Stimulated activated CD8-positive, alpha-beta memory T cell treated with anti-CD3 and anti-CD28 coated beads, Interleukin-2, amount 100 ng/mL, for 1 hour (primary cell): ENCODE measurements around the gene CLDN6.
A peak's percentile ranks its signal among the peaks of the same experiment; 100 is the strongest.

Experiments used
- DNase-seq, 2 donors: peaks; one replicate each; pipeline ENCODE4 v3.0.0-alpha.2; 2020; ENCODE audit warnings: low read depth in 2 of 2

Gene CLDN6

DNA sequence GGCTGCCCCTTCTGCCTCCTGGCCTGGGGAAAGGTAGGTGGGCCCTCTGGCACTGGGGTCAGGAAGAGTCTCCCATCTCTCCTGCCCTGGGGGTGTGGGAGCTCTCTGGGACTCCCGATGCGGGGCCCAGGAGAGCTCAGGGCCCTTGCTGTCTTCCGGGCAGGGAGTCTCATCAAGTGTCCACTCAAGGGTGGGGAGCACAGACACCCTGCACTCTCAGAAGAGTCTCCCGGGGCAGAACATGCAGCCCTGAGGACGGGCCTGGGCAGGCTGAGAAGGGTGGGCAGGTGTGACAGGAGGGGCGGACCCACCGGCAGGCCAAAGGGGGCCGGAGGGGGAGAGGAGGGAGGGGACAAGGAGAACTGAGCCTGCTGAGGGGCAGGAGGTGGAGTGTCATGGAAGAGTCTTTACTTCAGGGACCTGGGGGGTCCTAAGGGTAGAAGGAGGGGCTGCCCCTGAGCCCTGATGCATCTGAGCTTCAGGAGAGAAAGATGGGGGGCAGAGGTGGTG lies 29.3 kb downstream of the CLDN6 start:
- DNase-seq, result no peak

DNA sequence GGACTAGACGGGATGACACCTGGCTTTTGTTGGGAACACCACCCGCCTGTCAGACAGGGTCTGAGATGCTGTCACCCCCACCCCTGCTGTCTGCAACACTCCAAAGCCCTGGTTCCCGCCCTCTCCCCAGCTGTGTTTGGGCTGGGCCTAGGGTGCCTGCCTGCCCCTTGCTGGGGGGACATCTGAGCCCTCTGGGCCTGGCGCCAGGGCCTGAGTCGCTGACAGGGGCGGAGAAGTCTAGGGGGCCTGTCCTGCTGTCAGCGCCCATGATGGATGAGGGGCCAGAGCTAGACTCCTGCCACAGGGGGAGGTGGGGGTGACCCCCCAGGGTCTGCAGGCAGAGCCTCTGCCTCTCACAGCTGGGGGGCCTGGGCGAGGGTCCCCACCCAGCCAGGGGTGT lies 30.1 kb downstream of the CLDN6 start:
- DNase-seq, result no peak

DNA sequence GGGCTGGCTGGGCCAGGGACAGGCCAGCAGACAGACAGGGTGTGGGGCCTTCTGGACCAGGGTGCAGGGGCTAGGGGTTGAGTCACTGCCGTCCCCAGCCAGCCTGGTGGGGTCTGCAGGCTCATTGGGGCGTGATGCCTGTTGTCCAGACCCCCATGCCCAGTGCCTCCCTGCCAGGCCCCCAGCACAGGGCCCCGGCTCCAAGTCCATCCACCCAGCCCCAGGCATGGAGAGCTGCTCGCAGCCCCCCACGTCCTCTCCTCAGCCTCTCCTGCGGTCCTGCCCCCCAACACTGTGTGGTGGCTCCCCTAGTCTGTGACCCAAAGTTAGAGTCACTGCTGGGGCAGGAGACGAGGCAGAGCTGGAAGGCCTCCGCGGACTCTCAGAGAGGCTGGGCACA lies 30.7 kb downstream of the CLDN6 start:
- DNase-seq, result no peak

DNA sequence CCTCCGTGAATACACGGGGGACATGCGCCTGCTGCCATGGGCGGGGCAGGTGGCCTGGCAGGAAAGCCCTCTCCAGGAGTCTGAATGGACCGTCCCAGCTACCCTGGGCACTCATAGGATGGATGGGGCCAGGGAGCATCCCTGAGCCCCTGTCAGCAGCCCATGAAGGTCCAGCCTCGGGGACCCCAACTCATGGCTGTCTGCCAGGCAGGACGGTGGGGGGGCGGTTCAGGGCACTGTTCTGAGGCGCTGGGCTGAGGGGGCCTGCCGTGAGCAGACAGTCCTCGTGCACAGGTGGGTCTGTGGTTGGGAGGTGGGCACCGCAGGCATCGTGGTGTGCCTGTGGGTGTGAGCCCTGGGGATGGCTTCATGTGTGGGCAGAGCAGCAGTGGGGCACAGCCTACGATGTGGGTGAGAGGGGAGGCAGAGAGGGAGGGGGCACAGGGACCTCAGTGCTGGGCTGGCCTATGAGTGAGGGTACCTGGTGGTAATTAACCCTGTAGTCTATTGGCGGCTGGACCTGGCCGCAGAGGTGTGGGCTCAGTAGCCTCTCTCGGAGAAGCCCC lies 31.3 kb downstream of the CLDN6 start:
- no peak for DNase-seq

DNA sequence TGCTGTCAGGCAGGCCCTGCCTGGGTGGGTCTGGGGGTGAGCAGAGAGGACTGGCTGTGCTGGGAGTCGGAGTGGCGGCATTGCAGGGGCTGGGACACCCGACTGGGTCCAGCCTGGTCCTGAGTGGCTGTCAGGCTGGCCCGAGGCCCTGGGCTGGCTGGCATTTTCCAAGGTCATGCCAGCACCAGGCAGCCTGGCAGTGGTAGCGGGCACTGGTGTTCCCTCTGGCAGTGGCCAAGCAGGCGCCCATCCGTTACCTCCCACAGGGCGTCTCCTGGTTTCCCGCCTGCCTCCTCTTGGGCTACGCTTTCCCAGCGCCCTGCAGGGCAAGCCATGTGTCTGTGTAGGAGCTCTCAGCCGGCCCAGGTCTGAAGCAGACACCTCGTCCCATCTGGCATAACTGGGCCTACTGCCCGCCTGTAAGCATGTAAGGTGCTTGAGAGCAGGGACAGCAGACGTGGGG lies 32.1 kb downstream of the CLDN6 start:
- DNase-seq, result no peak

DNA sequence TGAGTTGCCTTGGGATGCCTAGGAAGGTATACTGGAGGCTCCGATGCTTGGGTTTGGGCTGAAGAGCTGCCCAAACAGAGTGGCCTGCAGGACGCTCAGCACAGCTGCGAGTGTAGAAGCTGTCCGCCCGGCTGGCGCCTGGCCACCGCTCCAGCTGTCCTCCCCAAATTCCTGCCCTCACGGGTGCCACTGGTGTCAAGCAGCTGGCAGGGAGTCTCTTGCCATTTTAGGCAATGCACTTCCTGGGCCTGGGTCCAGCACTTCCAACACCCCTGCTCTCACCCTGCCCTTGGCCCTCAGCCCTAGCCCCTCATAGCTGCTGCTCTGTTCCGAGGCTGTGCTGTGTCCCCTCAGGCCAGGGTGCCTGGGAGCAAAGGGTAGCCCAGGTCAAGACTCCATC lies 32.5 kb downstream of the CLDN6 start:
- no peak for DNase-seq

DNA sequence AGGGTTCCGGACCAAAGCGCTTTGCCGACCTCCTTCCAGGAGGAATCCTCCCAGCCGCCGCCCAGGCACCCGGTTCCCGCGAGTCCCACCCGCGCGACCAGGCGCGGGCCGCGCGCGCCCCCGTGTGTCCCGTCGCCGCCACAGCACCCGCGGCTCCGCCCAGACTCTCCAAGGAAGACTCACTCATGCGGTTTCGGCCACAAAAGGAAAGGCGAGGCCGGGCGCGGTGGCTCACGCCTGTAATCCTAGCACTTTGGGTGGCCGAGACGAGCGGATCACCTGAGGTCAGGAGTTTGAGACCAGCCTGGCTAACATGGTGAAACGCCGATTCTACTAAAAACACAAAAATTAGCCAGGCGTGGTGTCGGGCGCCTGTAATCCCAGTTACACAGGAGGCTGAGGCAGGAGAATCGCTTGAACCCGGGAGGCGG lies 34.3 kb downstream of the CLDN6 start:
- peak; percentile 31 to 39 for DNase-seq

DNA sequence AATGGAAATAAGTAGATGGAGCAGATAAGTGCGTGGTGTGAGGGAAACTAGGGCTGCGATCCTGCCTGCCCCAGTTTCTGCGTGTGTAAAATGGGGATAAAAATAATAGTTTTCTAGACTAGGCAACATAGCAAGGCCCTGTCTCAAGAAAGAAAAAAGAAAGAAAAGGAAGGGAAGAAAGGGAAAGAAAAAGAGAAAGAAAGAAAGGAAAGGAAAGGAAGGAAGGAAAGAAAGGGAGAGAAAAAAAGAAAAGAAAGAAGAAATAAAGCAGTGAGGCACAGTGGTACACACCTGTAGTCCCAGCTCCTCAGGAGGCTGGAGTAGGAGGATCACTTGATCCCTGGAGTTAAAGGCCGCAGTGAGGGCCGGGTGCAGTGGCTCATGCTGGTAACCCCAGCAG lies 35.6 kb downstream of the CLDN6 start:
- no peak for DNase-seq

DNA sequence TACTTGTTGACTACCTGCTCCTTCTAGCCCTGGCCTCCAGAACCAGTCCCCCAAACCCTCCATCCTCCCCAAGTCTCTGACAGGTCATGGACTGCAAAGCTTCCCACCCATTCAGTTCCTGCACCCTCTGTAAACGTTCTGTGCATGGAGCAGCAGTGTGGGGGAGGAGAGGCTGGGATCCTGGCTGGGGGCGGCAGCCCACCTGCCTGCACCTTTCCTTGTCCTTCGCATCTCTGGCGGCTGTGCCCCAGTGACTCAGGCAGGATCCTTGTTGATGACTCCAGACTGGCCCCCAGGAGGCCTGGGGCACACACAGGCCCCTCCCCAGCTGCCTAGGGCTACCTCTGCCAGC lies 36.1 kb downstream of the CLDN6 start:
- no peak for DNase-seq

DNA sequence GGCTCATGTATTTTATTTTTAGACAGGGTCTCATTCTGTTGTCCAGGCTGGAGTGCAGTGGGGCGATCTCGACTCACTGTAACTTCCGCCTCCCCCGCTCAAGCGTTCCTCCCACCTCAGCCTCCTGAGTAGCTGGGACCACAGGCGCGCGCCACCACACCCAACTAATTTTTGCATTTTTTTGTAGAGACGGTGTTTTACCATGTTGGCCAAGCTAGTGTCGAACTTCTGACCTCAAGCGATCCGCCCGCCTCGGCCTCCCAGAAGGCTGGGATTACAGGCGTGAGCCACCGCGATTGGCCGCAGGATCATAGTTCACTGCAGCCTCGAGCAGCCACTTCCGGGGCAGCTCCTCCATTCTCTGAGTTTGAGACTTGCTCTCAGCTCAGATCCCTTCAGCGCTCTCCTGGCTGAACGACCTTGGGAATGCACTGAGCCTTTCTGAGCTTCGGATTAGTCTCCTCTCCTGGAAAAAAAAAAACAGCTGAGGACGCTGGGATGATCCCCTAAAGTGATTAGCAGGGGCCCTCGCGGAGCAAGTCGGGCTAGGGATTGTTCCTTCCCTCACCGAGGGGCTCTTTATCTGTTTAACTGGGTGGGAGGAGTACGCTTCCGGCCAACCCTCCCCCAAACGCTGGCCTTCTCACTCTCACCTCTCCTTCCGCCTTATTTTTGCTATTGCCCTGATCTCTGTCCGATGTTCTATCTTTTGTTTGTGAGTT lies 36.6 kb downstream of the CLDN6 start:
- DNase-seq, result no peak

DNA sequence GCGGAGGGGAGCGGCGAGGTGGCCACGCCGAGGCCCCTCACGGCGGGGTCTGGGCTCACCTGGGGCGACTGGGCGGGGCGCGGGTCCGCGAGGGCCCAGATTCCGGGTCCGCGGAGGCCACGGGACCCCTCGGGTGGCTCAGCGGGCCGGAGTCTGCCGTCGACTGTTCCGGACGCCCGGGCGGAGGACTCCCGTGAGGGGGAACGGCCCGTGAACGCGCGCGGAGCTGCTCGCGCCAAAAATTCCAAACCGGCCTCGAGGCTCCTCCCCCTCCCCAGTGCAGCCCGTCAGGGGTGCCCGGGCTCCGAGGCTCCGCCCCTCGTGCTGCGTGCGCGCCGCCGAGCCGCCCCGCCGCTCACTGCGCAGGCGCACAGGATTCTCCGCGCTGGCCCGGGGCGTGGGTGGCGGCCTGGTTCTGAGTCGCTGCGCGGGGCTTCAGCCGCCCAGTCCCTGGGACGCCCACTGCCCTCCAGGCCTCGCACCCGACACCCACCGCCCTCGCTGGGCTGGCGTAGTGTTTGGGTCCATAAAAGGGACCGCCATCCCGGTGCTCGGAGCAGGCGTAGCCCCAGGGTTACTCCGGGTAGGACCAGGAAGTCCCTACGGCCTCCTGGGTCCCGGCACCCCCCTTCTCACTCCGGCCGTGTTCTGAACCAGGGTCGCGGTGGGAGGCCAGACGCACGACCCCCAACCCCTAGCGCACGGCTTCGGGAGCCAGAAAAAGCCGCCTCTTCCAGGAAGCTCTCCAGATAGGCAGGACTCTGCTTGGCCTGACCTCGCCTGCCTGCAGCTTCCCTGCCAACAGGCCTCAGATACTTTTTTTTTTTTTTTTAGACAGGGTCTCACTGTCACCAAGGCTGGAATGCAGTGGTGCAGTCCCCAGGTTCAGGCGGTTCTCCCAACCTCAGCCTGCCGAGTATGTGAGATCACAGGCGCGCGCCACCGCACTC lies 37.5 kb downstream of the CLDN6 start, which contains the start of gene PKMYT1:
TSS of gene PKMYT1 (minus strand) at position 220 of the 950 bp plus-strand sequence. CDS start 789 bp downstream, outside the sequence.
- DNase-seq, result peak; percentile 89 to 93

DNA sequence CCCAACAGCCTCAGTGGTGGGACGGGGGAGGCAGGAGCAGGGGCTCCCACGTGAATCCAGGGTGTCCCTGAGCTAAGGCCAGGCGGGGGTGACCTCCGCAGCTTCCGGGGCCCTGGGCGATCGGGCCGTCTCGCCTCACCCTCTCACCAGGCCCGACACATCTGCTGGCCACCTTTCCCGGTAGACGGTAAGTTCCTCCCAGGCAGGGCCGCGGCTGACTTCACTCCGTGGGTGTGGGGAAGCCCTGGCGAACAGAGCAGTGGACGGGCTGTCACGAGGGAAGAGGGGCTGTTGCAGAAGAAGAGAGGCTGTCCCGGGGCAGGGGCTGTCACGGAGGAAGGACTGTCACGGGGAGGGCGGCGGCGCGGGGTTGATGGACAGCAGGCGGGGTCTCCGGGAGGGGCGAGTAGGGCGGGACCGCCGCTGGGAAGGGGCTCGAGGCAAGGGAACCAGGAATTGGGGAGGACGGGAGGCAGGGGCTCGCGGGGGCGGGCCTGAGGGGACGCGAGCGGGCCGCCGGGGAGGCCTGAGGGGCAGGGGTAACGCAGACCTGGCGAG lies 38.2 kb downstream of the CLDN6 start:
- no peak for DNase-seq

DNA sequence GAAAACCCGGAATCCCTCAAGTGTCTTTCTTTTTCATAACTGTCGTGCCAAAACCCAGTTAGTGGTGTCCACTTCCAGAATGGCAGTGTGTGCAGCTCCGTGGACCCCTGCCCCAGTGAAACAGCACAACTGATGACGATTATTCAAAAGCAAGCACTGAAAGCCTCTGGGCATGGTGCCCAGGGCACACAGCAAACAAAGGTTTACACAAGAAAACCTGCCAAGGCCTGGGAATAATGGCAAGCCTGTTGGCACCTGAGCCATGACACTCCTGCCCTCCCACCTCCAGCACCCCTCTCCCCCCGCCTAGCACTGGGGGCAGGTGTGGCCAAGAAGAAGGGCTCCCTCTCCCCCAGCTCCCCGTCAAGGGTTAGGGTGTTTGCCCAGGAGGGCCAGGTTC lies 40.5 kb downstream of the CLDN6 start:
- DNase-seq, result no peak

DNA sequence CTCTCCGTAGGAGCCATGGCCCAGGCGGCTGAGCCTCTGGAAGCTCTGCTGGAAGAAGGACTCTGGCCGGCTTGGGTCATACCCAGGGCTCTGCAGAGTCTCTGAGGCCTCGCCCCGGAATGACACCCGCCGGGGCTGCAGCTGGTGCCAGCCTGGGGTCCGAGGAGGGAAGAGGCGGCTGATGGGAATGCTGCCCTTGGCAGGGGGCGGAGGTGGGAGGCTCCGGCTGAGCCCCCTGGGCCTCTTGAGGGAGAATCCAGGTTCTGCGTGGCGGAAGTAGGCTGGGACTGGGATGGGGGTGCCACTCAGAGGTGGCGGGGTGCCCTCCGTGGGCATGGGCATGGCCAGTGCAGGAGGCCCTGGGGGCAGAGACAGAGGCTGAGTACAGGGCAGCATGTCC lies 41.3 kb downstream of the CLDN6 start:
- no peak for DNase-seq

DNA sequence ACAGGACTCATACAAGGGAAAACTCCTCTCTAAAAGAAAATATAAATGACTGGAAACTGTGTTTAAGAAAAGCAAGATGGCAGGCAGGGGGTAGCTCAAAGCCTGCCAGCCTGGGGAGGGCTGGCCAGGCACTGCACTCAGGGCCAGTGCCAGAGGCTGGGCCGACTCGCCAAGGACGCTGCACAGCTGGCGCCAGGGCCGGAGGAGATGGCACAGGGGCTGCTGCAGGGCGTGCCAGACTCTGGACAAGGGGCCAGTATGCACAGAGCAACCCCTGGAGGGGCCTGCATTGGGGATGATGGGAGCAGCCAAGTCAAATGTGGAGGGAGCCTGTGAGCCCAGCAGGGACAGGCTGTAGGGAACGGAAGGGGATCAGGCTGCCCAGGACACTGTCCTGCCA lies 41.8 kb downstream of the CLDN6 start:
- no peak for DNase-seq

DNA sequence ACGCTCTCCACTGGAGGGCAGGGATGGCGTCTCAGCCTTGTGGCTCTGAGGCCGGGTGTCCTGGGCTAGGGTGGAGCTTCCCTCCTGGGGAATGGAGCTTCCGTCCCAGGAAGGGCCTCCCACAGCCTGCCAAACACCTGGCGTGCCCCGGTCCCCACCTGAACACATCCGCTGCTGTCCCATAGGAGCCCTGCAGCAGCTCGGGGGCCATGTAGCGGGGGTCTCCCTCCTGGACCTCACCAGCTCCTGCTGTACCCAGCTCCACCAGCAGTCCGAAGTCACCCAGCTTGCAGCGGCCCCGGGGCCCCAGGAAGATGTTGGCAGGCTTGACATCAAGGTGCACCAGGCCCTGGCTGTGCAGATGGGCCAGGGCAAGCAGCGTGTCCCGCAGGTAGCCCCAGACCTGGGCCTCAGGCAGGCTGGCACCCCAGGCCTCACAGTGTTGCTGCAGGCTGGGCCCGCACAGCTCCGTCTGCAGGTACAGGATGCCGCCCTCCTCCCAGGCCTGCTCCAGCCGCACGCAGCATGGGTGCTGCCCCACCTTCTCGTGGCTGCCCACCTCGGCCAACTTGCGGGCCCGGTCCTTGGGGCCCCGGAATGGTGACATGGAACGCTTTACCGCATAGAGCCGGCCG lies 42.7 kb downstream of the CLDN6 start:
- DNase-seq, result no peak

DNA sequence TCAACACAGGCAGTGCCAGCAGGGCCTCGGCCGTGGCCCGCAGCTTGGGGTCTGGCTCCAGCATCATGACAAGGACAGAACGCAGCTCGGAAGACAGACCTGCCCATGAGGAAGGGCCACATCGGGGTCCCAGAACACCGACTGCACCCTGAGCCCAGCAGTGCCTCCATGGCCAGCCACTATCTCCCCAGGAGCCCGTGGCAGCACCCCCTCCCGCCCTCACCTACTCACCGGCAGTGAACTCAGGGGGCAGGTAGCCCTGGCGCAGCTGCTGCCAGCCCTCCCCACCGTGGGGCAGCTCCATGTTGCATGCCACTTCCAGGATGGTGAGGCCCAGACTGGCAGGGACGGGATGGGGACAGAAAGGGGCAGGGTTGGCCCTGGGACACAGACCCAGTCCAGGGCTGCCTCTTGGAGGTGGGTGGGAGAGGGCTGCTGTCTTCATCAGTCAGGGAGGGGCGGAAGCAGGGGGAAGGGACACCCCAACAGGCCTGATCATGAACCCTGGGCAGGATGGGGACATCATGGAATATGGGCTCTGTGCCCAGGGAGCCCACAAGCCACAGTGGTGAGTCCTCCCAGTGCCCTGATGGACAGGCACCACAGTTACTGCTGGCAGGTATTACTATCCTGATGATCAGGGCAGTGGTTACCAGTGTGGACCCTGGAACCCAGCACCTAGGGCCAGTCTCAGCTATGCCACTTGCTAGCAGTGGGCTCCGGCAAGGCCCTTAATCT lies 43.5 kb downstream of the CLDN6 start:
- no peak for DNase-seq

DNA sequence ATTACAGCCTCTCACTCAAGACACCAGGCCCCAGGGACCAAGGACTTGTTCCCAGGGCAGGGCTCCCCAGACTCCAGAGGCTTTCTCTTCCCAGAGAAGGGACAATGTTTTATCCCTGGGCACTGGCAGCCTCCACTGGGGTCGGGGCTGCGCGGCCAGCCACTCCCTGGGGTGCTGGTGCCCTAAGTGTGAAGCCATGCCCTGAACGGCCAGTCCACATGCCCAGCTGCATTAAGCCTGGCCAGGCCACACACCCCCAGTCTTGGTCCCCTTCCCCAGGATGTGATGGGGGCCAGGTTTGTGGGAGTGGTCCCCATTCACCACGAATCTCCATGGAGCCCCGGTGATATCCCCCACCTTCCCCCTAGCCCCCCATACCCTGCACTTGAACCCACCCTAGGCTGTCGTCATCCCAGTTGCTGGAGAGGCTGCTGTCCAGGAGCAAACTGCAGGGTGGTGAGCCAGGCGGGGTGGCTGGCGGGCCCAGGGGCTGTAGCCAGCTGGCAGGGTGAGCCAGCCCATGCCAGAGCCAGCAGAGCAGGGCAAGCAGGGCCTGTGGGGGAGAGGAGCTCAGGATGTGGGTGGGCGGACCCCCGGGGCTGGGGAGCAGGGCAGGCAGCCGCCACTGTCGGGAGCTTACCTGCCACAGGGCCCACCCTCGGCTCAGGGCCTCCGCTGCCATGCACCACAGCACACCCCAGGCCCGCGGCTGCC lies 44.2 kb downstream of the CLDN6 start:
- DNase-seq, result no peak

DNA sequence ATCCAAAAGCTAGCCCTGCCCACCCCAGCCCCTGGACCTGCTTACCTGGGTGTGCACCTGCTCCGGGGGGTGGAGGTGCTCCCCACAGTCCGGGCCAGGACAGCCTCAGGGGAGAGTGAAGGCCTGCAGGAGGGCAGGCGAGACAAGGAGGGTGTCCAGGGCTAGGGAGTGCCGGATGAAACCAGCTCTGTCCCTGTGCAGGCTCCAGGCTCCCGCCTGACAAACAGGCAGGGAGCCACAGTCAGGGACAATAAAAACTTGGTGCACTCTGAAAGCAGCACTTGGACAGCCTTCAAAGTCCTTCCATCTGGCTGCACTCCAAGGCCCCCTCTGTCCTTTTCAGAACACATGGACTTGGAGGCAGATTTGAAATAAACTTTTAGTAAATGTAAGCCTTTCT lies 44.9 kb downstream of the CLDN6 start:
- DNase-seq, result no peak
